HepG2 (cell line): ENCODE data around the gene IDH3G. TPM values are rescaled to one million over a fixed set of nuclear protein-coding genes. Genes with fewer than 3 reads are reported as not detected.
A peak's percentile ranks its signal among the peaks of the same experiment; 100 is the strongest.

Experiments used
- ATF6 ChIP-seq: sonication (generic); formaldehyde crosslinking; conservative IDR thresholded peaks from 2 replicates; pipeline ENCODE4 v1.4.0; 2020; ENCODE audit warnings: missing genetic modification reagents
- DPF2 ChIP-seq: sonication (generic); formaldehyde crosslinking; IDR thresholded peaks from 2 replicates; pipeline ENCODE4 v1.4.0; 2020; ENCODE audit warnings: mild to moderate bottlenecking, low read depth, missing genetic modification reagents, borderline replicate concordance
- EZH2 ChIP-seq: conservative IDR thresholded peaks from 2 replicates; pipeline ENCODE4 v1.6.1; 2012; ENCODE audit warnings: mild to moderate bottlenecking, low read depth, low read length, moderate library complexity
- GATA4 ChIP-seq: sonication (generic); IDR thresholded peaks from 2 replicates; pipeline ENCODE4 v1.6.1; 2016; ENCODE audit warnings: antibody characterized with exemption, low read depth, borderline replicate concordance
- HES4 ChIP-seq: sonication (generic); formaldehyde crosslinking; IDR thresholded peaks from 2 replicates; pipeline ENCODE4 v1.9.0; 2021; ENCODE audit warnings: mild to moderate bottlenecking, missing genetic modification reagents, borderline replicate concordance
- HMGXB4 ChIP-seq, 2 experiments: sonication (generic) in 1 of 2; formaldehyde crosslinking in 1 of 2; IDR thresholded peaks; 2 replicates each; pipeline versions ENCODE4 v1.4.0 to v1.6.1; 2018 to 2020; ENCODE audit warnings: missing genetic modification reagents in 2 of 2, borderline replicate concordance in 1 of 2, low read depth in 1 of 2, mild to moderate bottlenecking in 1 of 2, missing biosample characterization in 1 of 2
- NFE2L1 ChIP-seq: sonication (generic); formaldehyde crosslinking; IDR thresholded peaks from 2 replicates; pipeline ENCODE4 v1.4.0; 2020; ENCODE audit warnings: missing genetic modification reagents, mild to moderate bottlenecking, borderline replicate concordance
- NFE2L2 ChIP-seq: fragments of 150-350 bp; IDR thresholded peaks from 2 replicates; pipeline ENCODE4 v1.6.1; 2014; ENCODE audit warnings: low read length
- NONO ChIP-seq, 2 experiments: fragments of 450-650 bp in 1 of 2; sonication (generic) in 1 of 2; formaldehyde crosslinking in 1 of 2; IDR thresholded peaks in 1 of 2; conservative IDR thresholded peaks in 1 of 2; 2 replicates each; pipeline versions ENCODE4 v1.6.1 to v1.8.0; 2017 to 2022; ENCODE audit warnings: mild to moderate bottlenecking in 1 of 2, missing genetic modification reagents in 1 of 2, moderate library complexity in 1 of 2
- NR2F6 ChIP-seq, 2 experiments: IDR thresholded peaks; 2 replicates each; pipeline ENCODE4 v1.6.1; 2016; ENCODE audit warnings: antibody characterized with exemption in 1 of 2, mild to moderate bottlenecking in 1 of 2
- PHB2 ChIP-seq: fragments of 450-650 bp; IDR thresholded peaks from 2 replicates; pipeline ENCODE4 v1.6.1; 2018; ENCODE audit not compliant: partially characterized antibody
- RAD51 ChIP-seq: fragments of 450-650 bp; IDR thresholded peaks from 2 replicates; pipeline ENCODE4 v1.6.1; 2016; ENCODE audit warnings: borderline replicate concordance
- SNAPC5 ChIP-seq: sonication (generic); formaldehyde crosslinking; IDR thresholded peaks from 2 replicates; pipeline ENCODE4 v1.8.1; 2023; ENCODE audit warnings: mild to moderate bottlenecking, missing genetic modification reagents, borderline replicate concordance
- STAT5B ChIP-seq: sonication (generic); formaldehyde crosslinking; IDR thresholded peaks from 2 replicates; pipeline ENCODE4 v1.4.0; 2020; ENCODE audit warnings: missing genetic modification reagents
- ZNF512 ChIP-seq: sonication (generic); formaldehyde crosslinking; IDR thresholded peaks from 2 replicates; pipeline ENCODE4 v1.4.0; 2020; ENCODE audit warnings: mild to moderate bottlenecking, missing genetic modification reagents
- ZNF687 ChIP-seq: sonication (generic); formaldehyde crosslinking; IDR thresholded peaks from 2 replicates; pipeline ENCODE4 v1.5.1; 2020; ENCODE audit warnings: mild to moderate bottlenecking, missing genetic modification reagents, moderate library complexity
- ZNF879 ChIP-seq: sonication (generic); formaldehyde crosslinking; IDR thresholded peaks from 2 replicates; pipeline ENCODE4 v1.8.1; 2023; ENCODE audit warnings: missing genetic modification reagents
- ZSCAN31 ChIP-seq: sonication (generic); formaldehyde crosslinking; IDR thresholded peaks from 2 replicates; pipeline ENCODE4 v1.5.0; 2020; ENCODE audit warnings: low read depth, mild to moderate bottlenecking, missing genetic modification reagents
- polyA plus RNA-seq, 8 experiments: library from polyadenylated mRNA; depleted of rRNA in 3 of 8; stranded (reverse) in 7 of 8; unstranded in 1 of 8; fragments of >200 nt; fragmentation: Illumina TruSeq in 4 of 8; extraction: Trizol in 4 of 8; gene quantifications; 2 replicates each; pipeline versions ENCODE4 v1.2.1 to v1.2.3, GENCODE V29; 2011 to 2016; ENCODE audit warnings: low read depth in 4 of 8, missing spikeins in 1 of 8, mixed read lengths in 1 of 8; ENCODE audit not compliant: insufficient read depth in 1 of 8
- total RNA-seq, 5 experiments: library from RNA; depleted of rRNA; stranded (reverse); fragments of >200 nt; fragmentation: Illumina TruSeq; extraction: Trizol; gene quantifications; 2 replicates each; pipeline ENCODE4 v1.2.3, GENCODE V29; 2016; ENCODE audit warnings: low read depth in 1 of 5

IDH3G gene
- total and polyA plus RNA-seq, 2 of the 13 experiments (the other 11 are each of a cell fraction or from before 2014, with no cell fraction given): 18.7 to 35.5 TPM

GRCh38 chrX:153763989-153764755 is 30.0 kb downstream of the IDH3G start, which contains the start of gene PLXNB3 (continued):
- TF ChIP-seq ZNF687 (CRISPR knock-in tag): peak; percentile 70
- no peak for TF ChIP-seq ZNF512
- TF ChIP-seq ATF6 (CRISPR knock-in tag): no peak
- no peak for TF ChIP-seq ZNF879 (CRISPR knock-in tag)
- no peak for TF ChIP-seq DPF2 (CRISPR knock-in tag)
- TF ChIP-seq EZH2: no peak
- no peak for TF ChIP-seq STAT5B (CRISPR knock-in tag)
- no peak for TF ChIP-seq NR2F6 (IDR thresholded peaks at IDR 0.05)
- TF ChIP-seq NR2F6 (CRISPR knock-in tag; IDR thresholded peaks at IDR 0.05): 0 out of 2 replicates have a peak, but pooled peaks have one; percentile 3
- no peak for TF ChIP-seq PHB2
- TF ChIP-seq RAD51: no peak
- TF ChIP-seq NFE2L1 (CRISPR knock-in tag): no peak
- TF ChIP-seq GATA4: no peak
- TF ChIP-seq ZSCAN31 (CRISPR knock-in tag): no peak
- no peak for TF ChIP-seq SNAPC5 (CRISPR knock-in tag)
- peak; percentile 73 to 78 for TF ChIP-seq HMGXB4 (CRISPR knock-in tag; IDR thresholded peaks at IDR 0.05; ENCODE audit: borderline replicate concordance in 1 of 2, low read depth in 1 of 2)
- TF ChIP-seq NONO (IDR thresholded peaks at IDR 0.05): no peak
- TF ChIP-seq NONO (CRISPR knock-in tag; conservative IDR thresholded peaks at IDR 0.05): peak; percentile 51; the same call in 1 of the 2 replicates
- no peak for TF ChIP-seq NFE2L2
- no peak for TF ChIP-seq HES4 (CRISPR knock-in tag)
